HG03469 (cell line): ENCODE results near the gene AQP5.

ENCODE experiments used
- ATAC-seq: cut with Tn5 transposase; IDR thresholded peaks from one replicate; pipeline ENCODE4 v1.9.1; 2021; ENCODE audit warnings: mild to moderate bottlenecking, moderate library complexity, moderate number of reproducible peaks; ENCODE audit not compliant: unreplicated experiment

AQP5 gene

DNA sequence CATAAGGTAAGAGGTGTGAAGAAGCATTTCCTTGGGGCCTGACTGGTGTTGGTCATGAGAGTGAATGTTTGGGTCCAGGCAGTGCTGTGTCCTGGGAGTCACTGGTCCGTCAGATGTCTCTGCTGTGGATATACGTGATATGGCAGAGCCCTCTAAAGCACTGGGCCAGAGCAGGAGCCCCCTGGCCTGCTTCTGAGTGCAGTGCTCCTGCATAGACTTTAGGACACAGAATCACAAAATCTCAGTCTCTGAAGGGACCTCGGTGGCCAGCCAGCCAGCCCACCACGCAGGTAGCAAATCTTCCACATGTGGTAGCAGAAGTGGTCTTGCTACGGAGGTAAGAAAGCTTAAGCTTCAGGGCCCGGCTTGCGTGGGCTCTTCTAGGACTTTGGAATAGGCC, 29.6 kb upstream of the AQP5 start:
- ATAC-seq = no peak

DNA sequence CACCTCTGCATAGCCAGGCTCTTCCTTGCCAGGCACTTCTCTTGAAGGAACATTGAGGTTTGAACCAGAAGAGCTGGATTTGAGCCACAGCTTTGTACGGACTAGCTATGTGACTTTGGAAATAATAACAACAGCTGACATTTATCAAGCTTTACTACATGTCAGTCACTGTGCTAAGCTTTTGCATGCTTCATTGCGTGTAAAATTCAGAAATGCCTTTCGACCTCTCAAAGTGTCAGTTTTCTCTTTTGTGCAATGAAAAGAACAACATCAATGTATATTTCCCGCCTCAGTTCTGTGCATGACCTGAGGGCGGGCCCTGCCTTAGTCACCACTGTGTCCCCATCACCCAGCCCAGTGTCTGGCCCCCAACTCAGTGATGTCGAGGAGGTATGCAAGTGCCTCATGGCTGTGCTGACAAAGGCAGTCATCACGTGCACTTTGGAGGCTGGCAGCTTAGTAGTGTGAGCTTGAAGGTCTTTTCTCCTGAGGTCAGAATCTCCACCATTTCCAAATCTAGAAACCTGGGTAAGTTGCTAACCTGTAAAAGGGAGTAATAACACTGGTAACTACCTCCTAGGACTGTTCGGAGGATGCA, 29.0 kb upstream of the AQP5 start:
- ATAC-seq = no peak

DNA sequence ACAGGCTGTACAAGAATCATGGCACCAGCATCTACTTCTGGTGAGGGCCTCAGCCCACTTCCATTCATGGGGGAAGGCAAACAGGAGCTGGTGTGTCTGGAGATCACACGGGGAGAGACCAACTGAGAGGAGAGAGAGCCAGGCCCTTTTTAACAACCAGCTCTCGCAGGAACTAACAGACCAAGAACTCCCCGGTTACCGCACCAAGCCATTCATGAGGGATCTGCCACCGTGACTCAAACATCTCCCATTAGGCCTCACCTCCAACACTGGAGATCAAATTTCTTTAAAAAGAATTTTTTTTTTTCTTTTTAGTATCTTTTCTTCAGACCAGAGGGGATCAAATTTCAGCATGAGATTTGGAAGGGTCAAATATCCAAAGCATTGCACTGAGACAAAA, 27.9 kb upstream of the AQP5 start:
- ATAC-seq = no peak

DNA sequence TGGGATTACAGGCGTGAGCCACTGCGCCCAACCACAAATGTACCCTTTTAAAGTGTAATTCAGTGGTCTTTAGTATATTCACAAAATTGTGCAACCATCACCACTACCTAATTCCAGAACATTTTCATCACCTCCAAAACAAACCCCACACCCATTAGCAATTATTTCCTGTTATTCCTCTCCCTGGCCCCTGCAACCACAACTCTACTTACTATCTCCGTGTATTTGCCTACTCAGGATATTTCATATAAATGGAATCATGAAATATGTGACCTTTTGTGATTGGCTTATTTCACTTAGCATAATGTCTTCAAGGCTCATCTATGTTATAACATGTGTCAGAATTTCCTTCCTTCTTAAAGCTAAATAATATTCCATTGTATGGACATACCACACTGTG, 27.2 kb upstream of the AQP5 start:
- no peak for ATAC-seq

DNA sequence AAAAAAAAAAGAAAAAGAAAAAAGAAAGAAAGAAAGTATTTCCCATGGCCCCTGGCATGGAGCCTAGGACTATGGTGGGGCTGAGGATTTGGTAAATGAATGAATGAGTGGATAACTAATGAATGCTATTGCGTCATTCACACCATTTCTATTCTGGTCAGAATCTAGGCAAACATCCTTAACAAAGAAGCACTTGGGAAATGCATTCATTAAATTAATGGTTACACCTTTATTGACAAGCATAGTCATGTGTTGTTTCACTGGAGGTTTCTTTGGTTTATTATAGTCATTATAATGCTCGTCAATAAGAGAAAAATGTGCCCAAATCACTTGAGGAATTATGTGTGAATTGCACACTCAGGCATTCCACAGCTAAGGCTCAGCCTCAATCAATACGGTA, 24.7 kb upstream of the AQP5 start:
- no peak for ATAC-seq

DNA sequence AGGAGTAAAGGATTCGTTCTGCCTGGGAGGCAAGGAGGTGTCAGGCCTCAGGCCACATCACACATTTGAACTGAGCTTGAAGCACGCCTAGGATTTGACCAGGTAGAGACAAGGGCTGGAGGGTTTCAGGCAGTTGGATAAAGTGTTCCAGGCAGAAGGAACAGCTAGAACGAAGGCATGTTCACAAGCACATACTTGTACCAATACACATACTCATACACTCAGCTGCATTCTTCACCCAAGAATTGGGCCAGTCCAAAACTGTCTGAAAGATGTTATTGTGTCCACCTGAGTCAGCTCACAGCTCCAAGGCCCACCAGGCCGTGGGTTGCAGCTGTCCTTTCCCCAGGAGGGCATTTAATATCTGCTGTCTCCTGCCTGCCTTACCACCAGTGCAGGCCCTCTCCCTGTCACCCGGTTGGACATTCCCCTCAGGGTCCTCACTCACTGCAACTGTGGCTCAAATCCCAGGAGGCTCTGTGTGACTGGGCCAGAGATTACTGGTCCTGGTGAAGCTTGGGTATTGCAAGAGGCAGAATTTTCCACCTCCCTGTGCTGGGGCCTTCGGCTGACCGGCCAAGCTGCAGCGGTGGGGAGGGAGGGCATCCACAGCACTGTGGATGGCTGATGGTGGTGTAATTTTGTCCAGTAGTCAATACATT, 23.9 kb upstream of the AQP5 start:
- no peak for ATAC-seq

DNA sequence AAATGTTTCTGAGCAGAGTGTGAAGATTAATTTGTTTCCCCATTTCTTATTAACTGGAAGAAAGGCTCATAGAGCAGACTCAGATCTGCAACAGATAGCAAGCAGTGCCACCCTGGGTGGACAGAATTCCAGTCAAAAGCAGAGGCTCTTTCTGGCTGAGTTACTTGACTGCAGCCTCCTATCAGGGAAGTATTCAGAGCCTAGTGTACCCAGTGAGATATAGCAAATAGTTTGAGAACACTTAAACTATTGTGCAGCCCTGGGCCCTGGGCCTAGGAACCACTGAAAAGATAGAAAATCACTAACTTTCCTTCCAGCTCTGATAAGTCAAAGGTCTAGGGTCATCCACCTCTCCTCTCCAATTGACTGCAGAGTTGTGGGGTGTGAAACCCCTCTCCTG, 22.4 kb upstream of the AQP5 start:
- ATAC-seq = no peak

DNA sequence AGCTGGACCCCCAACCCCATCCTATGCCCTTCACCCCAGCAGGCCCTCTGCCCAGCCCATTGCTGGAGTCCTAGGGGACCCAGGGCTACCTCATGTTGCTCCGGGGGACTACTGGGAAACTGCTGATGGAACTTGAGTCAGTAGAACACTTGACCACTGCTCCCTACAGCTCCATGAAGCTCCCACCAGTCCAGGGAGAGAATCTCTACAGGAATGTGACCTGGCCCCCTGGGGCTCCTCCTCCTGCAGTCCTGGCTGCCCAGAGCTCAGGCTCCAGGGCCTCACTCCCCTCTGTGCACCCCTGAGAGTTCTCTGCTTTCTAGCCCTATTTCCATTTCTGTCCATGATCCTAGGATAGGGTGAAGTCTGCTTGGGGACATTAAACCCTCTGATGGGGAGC, 22.0 kb upstream of the AQP5 start:
- ATAC-seq = no peak

DNA sequence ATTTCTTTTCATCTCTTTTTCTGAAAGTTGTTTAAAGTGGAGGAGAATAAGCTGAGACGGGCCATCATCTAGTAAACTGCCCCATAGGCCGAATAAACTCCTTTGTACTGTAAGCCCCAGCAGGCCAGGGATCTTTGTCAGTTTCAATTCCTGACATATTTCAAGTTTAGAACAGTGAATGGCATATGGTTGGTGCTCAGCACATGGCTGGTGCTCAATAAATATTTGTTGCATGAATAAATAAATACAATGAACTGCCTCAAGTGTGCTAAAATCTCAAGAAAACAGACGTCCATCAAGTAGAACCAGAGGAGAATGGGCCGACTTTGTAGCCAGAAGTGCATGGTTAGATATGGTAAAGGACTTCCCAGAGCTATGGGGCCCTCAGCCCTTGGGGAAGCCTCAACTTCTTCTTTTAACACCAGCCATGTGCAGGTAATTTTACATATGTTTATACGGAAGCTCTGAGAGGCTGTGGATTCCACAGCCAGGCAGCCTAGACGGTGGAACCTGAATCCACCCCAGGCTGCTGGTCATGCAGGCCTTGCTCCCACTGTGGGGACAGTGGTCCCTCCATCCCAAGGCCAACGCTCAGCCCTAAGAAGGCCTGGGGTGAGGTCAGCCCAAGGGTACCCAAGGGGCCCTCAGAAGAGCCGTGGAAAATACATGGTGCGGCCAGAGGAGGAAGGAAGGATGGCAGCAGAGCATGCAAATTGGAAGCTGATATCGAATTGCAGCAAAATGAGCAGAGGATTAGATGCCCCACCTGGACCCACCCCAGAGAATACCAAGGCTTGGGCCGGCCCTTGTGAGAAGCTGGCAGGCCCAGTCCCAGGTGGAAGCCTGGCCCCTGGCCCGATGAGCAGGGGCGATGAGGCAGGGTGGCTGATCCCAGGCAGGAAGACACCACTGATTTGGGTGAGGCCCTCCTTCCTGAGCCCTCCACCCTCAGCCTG, 19.8 kb upstream of the AQP5 start:
- no peak for ATAC-seq

DNA sequence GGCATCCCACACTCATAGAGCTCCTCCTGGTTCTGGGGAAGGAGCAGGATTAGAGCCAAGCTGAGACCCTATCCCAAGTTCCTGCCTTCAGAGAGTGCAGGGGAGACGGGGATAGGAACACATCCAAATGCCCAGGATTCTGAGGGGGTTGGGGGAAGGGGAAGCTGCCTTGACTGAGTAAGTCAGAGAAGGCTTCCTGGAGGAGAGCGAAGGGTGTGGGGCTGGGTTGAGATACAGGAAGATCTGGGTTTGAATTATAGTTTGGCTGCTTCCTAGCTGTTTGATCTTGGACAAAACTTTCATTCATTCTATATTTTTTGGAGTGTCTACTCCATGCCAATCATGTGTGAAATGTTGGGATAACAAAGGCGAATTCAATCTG, 19.2 kb upstream of the AQP5 start:
- no peak for ATAC-seq

DNA sequence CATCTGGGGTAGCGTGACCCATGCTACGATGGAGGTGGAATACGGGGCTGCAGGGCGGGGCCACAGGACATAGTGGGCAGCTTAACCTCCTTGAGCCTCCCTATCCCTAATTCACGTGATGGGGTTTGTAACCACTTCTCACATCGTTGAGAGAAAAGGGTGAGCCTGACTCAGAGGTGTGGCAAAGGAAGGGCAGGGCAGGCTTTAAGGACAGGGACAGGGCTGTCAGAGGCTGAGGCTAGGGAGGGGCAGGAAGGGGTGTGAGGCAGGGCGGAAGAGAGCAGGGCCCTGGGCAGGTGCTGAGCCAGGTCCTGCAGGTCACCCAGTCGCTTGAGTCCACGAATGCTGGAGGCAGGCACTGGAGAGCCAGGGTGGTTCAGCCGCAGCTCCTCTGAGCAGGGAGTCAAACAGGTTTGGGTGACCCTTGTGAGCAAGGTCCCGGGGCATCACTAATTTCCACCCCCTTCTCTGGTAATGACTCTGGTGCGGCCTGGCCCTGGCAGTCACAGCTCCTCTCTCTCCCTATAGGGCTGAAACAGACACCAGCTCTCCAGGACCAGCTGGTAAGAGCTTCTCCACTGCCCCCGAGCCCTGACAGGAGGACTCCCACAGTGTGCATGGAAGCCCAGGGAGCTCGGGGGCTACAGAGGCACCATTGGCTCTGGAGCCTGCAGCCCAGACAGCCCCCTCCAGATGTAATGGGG, 18.6 kb upstream of the AQP5 start:
- no peak for ATAC-seq

DNA sequence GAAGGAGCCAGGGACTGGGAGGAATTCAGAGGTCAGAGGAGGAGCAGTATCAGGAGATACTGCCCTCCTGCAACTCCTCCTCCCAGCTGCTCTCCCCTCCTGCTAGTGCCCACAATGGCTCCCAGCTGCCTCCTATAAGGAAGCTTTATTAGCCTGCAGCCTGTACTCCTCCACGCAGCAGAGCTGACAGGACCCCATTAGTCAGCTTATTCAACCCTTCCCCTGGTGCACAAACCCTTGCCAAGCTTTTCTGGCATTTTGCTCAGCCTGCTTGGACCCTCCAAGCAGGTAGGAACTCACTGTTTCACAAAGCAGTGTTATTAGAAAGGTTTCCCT, 18.1 kb upstream of the AQP5 start:
- ATAC-seq = no peak

DNA sequence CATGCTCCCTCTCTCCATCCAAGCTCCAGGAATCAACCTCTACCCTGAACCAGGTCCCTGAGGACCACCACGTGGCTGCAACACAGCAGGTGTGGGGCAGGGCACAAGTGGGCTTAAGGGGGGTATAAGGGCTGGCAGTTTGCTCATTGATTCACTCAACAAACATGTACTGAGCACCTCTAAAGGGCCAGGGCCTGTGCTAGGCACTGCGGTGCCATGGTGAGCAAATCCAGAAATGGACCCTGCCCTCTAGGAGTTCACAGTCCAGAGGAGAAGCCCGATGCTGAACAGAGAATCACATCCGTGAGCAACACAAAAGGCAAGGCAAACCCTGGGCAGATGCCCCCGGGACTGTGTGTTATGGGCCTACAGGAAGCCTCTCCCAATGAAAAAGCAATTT, 17.6 kb upstream of the AQP5 start:
- no peak for ATAC-seq

DNA sequence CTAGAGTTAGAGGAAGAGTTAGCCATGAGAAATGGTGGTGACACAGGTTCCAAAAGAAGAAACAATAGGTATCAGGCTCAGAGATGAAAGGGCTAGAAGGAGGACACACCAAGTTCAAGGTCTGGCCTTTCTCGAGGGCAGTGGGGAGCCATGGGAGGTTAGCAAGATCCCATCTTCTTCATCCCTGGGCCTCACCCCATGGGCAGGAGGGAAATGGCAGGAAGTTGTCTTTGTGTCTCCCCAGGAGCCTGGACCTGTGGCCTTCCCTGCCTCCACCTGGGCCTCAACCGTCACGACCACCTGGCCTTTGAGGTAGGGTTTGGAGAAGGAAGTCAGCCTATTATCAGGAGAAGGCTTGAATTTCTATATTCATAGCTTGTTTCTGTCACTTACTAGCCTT, 17.0 kb upstream of the AQP5 start:
- ATAC-seq = no peak

DNA sequence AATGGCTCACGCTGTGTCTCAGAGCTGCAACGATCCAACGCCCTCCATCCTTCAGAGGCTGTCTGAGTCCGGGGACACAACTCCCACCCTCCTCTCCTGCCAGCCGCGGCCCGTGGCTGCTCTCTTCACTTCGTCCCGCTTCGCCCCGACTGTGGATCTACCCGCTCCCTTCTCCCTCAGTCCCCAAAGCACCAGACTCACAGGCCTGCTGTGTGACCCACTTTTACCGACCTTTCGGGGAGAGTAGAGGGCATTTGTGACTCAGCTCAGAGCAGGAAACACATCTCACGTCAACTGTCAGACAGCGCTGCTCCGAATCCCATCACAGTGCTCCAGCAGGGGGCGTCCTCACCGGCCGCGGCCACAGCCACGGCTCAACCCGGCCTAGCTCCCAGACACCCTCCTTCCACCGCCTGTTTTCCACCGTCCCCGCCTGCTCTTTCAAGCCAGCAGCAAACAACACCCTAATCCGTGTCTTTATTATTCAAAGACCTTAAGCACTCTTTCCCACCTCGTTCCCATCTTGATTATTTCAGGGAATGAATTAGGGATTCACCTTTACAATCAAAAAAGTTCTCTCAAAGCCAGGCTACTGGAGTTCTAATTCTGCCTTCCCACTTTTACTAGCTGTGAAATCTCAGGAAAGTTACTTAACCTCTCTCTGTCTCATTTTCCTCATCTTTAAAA, 16.1 kb upstream of the AQP5 start:
- no peak for ATAC-seq

DNA sequence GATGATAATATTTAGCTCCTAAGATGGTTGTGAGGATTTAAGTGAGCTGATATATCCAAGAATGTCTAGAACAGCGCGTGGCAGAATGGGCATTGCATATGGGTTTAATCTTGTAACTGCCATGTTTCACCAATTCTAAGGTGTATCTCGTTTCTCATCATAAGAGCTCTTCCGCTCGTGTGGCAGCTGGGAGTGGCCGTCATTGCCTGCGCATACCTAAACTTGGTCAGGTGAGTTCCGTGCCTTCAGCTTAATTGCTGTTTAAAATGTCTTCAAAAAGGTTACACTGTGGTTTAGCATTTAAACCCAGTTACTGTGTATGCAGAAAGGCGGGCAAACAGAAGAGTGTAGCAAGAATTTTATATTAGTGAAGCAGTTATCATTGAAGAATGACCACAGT, 15.6 kb upstream of the AQP5 start:
- ATAC-seq = no peak

DNA sequence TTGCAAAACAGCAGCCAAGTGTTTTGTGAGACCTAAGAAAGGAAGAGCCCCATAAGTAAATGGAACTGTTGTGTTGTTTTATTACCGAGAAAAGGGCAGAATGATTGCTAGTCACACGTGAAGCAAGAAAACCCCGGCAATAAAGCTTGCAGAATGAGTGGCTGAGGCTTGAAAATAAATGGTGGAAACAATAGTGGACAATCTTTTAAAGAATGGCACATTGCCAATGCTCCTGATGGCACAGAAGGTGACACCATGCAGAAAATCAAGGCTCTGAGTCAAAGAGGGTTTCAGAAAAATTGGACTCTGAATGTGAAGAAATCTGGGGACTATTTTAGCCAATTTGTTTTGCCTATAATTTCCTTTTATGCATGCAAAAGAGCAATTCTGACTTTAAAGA, 15.2 kb upstream of the AQP5 start:
- no peak for ATAC-seq

DNA sequence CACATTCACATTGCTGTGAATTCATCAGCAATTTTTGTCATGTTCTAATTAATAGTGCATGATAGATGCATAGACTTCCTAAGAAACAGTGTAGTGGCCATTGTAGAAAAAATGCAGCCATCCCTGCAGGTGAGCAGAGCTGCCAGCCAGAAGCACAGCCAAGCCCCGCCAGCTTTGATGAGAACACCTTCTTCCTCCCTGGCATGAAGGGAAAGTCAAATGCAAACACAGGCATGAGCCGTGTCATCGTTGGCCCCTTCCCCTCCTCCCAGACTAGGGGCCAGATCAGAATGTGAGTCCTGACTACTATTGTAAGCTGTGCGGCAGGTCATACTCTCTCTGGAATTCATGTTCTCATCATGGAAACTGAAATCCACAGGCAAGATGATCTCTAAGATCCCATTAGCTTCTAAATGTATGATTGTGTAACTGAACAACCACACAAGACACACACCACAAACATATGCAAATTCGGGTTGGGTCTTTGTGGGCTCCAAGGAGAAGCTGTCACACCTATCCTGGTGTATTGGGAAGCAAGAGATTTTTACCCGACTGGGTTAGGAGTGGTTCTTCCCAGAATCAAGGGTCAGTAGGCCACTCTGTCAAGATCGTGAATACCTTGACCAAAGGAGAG, 14.0 kb upstream of the AQP5 start:
- ATAC-seq = no peak

DNA sequence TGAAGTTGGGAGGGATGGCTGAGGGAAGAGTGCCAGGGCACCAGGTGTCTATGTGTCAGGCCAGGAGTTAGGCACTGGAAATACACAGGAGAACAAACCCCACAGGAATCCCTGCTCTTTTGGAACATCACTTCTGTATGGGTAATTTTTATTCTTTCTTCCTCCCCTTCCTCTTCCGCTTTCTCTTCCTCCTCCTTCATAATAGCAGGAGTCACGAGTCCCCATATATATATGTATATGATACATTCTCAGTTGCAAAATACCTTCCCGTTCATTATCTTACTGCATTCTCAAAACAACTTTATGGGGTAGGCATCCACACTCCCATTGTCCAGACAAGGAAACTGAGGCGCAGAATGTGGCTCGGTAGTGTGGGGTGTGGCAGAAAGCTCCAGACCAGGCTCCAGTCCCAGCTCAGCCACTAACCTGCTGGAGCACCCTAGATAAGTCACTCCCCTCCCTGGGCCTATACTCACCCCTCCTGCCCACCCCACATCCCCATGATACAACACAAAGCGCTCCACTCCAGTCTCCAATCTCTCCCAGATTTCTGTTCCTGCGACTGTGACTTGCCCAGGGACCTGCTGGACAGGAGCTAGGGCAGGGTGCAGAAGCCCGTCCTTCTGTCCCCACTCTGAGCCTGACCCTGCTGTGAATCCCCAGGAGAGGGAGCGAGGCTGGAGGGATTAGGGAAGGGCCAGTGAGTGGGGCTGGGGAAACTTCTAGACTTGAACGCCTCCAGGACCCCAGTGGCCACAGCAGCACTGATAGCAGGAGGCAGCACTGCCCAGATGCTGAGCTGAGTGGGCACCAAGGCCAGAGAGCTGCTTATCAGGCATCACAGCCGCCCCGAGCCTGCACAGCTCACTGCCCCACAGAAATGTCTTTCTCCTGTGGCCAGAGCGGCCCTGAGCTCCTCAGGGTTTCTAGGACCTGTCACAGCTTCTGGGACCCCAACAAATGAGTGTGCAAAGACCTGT, 12.5 kb upstream of the AQP5 start:
- no peak for ATAC-seq
